Left lung (tissue), 10 donors: ENCODE results near the gene LBR. TPM values are rescaled to one million over a fixed set of nuclear protein-coding genes. Genes with fewer than 3 reads are reported as not detected.
"Not testable (repeated sequence)": the region's sequence is repeated elsewhere in the genome, so short reads cannot be mapped to it uniquely, and the experiment has no call there.

ENCODE experiments used
- ATAC-seq: fragments of 200-7000 bp; cut with Tn5 transposase; one replicate; pipeline ENCODE4 v1.9.1; 2020; ENCODE audit warnings: moderate library complexity
- DNase-seq, 4 donors: peaks; one replicate each; pipeline ENCODE4 v3.0.0-alpha.2; 2013 to 2020
- H3K27ac ChIP-seq, 2 donors: fragments of 200-600 bp; sonication (generic) in 1 of 2; one replicate each; pipeline versions ENCODE4 v1.5.0 to v1.8.0; 2020 to 2021
- H3K27me3 ChIP-seq, 2 donors: fragments of 200-600 bp; sonication (generic) in 1 of 2; one replicate each; pipeline versions ENCODE4 v1.5.0 to v1.8.0; 2020 to 2021
- H3K36me3 ChIP-seq, 2 donors: fragments of 200-600 bp; sonication (generic) in 1 of 2; one replicate each; pipeline versions ENCODE4 v1.5.0 to v1.8.0; 2020 to 2021
- H3K4me1 ChIP-seq, 2 donors: fragments of 200-600 bp; one replicate each; pipeline ENCODE4 v1.8.0; 2021
- H3K4me3 ChIP-seq, 2 donors: fragments of 200-600 bp; sonication (generic) in 1 of 2; one replicate each; pipeline versions ENCODE4 v1.5.0 to v1.8.0; 2020 to 2021; ENCODE audit warnings: mild to moderate bottlenecking in 1 of 2
- H3K9me3 ChIP-seq, 2 donors: fragments of 200-600 bp; sonication (generic) in 1 of 2; one replicate each; pipeline versions ENCODE4 v1.5.0 to v1.8.0; 2020 to 2021
- CTCF ChIP-seq, 2 donors: fragments of 200-600 bp; sonication (generic) in 1 of 2; IDR thresholded peaks; one replicate each; pipeline versions ENCODE4 v1.5.0 to v1.8.0; 2021; ENCODE audit warnings: antibody characterized with exemption in 2 of 2
- intact Hi-C, 2 donors: fragments of 100-400 bp; cut with DNase I; formaldehyde crosslinking; loops; one replicate each; pipeline versions ENCODE4 v1.11.2 to v1.14.2; 2022
- polyA plus RNA-seq, 6 donors: library from polyadenylated mRNA; unstranded; fragments of 120-200 nt; gene quantifications; one replicate each; pipeline ENCODE4 v1.2.1, GENCODE V29; 2013; ENCODE audit not compliant: insufficient read length in 6 of 6
- total RNA-seq, 2 donors: library from RNA; stranded (reverse); fragmentation: NEBNext Ultra II Directional; extraction: Animal tissue kit (Norgen Biotek cat#: 25700); gene quantifications; one replicate each; pipeline ENCODE4 v1.2.1, GENCODE V29; 2021
- donor health status: DM: no; HTN: yes; CAD: no.
- donor health status: DM: no; HTN: no; CAD: no.

The LBR gene
- total and polyA plus RNA-seq, 8 donors, result 42.4 to 109 (median 89.5) TPM

GRCh38 chr1:225476100-225476511, 48.3 kb upstream of the LBR start:
- no peak for TF ChIP-seq CTCF (IDR thresholded peaks at IDR 0.05)
- Histone ChIP-seq H3K4me1 (peaks cover 0 to 10% of the 10 kb centered on the region in 2 donors), H3K4me3 (no peak overlapping the region), H3K36me3 (no peaks in the 10 kb centered on the region), H3K9me3 (no peaks in the 10 kb centered on the region), H3K27me3 (no peaks in the 10 kb centered on the region), H3K27ac (no peak overlapping the region)
- ATAC-seq (no peak), DNase-seq (peak in 1 of 4 donors; percentile 13)
- intact Hi-C loops, result loop anchor here in 1 of 2 donors (5.0 to 10.0 kb wide), 3 partner anchors 296 to 501 kb away; no protein-coding TSS in a partner anchor

GRCh38 chr1:225474986-225475820, 47.4 kb upstream of the LBR start:
- DNase-seq, result peak; percentile 70 to 97 (median 82)
- Histone ChIP-seq H3K27me3 (no peaks in the 10 kb centered on the region), H3K36me3 (no peaks in the 10 kb centered on the region), H3K4me1 (peaks cover 0 to 10% of the 10 kb centered on the region in 2 donors), H3K4me3 (no peak overlapping the region), H3K9me3 (no peaks in the 10 kb centered on the region), H3K27ac (no peak overlapping the region)
- intact Hi-C loops, result loop anchor here in 1 of 2 donors (5.0 to 10.0 kb wide), 3 partner anchors 297 to 502 kb away; no protein-coding TSS in a partner anchor
- ATAC-seq, result peak; percentile 100
- peak; percentile 100 for TF ChIP-seq CTCF (IDR thresholded peaks at IDR 0.05)

- no peak overlapping the region for H3K4me3 ChIP-seq
- ATAC-seq (no peak), DNase-seq (peak in 1 of 4 donors; percentile 19)
- H3K9me3 ChIP-seq, result no peaks in the 10 kb centered on the region
- H3K4me1 ChIP-seq, result peaks cover 0 to 10% of the 10 kb centered on the region in 2 donors
- intact Hi-C loops, result loop anchor here in 1 of 2 donors (10.0 kb wide), 1 partner anchor 370 kb away; no protein-coding TSS in a partner anchor
- H3K36me3 ChIP-seq, result no peaks in the 10 kb centered on the region
- H3K27ac ChIP-seq, result no peak overlapping the region
- no peak for TF ChIP-seq CTCF (IDR thresholded peaks at IDR 0.05)
- H3K27me3 ChIP-seq, result no peaks in the 10 kb centered on the region
These were observed 46.7 kb upstream of the LBR start for GRCh38 chr1:225474439-225474985.

- DNase-seq, result peak in 1 of 4 donors; percentile 29
- ATAC-seq, H3K27me3 ChIP-seq, H3K4me3 ChIP-seq, H3K9me3 ChIP-seq, H3K36me3 ChIP-seq, H3K27ac ChIP-seq: not testable (repeated sequence)
- intact Hi-C loops, result loop anchor here in 1 of 2 donors (10.0 kb wide), 1 partner anchor 371 kb away; no protein-coding TSS in a partner anchor
- peaks cover 0 to 12% of the 10 kb centered on the region in 2 donors for H3K4me1 ChIP-seq
These were observed 46.0 kb upstream of the LBR start for GRCh38 chr1:225473676-225474438.

- not testable (repeated sequence) for ATAC-seq, H3K27ac ChIP-seq, H3K36me3 ChIP-seq, H3K27me3 ChIP-seq, H3K9me3 ChIP-seq, H3K4me3 ChIP-seq
- intact Hi-C loops, result loop anchor here in 1 of 2 donors (10.0 kb wide), 1 partner anchor 372 kb away; no protein-coding TSS in a partner anchor
- DNase-seq, result peak in 1 of 4 donors; percentile 16
- peaks cover under 1 to 18% of the 10 kb centered on the region in 2 donors for H3K4me1 ChIP-seq
These were observed 45.4 kb upstream of the LBR start for GRCh38 chr1:225473266-225473665.
